Left lung (tissue), 10 donors: ENCODE data around the gene FHIT. TPM values are rescaled to one million over a fixed set of nuclear protein-coding genes. Genes with fewer than 3 reads are reported as not detected.
"Not testable (repeated sequence)": the region's sequence is repeated elsewhere in the genome, so short reads cannot be mapped to it uniquely, and the experiment has no call there.

ENCODE experiments used
- ATAC-seq: fragments of 200-7000 bp; cut with Tn5 transposase; one replicate; pipeline ENCODE4 v1.9.1; 2020; ENCODE audit warnings: moderate library complexity
- DNase-seq, 4 donors: peaks; one replicate each; pipeline ENCODE4 v3.0.0-alpha.2; 2013 to 2020
- H3K27ac ChIP-seq, 2 donors: fragments of 200-600 bp; sonication (generic) in 1 of 2; one replicate each; pipeline versions ENCODE4 v1.5.0 to v1.8.0; 2020 to 2021
- H3K27me3 ChIP-seq, 2 donors: fragments of 200-600 bp; sonication (generic) in 1 of 2; one replicate each; pipeline versions ENCODE4 v1.5.0 to v1.8.0; 2020 to 2021
- H3K36me3 ChIP-seq, 2 donors: fragments of 200-600 bp; sonication (generic) in 1 of 2; one replicate each; pipeline versions ENCODE4 v1.5.0 to v1.8.0; 2020 to 2021
- H3K4me1 ChIP-seq, 2 donors: fragments of 200-600 bp; one replicate each; pipeline ENCODE4 v1.8.0; 2021
- H3K4me3 ChIP-seq, 2 donors: fragments of 200-600 bp; sonication (generic) in 1 of 2; one replicate each; pipeline versions ENCODE4 v1.5.0 to v1.8.0; 2020 to 2021; ENCODE audit warnings: mild to moderate bottlenecking in 1 of 2
- H3K9me3 ChIP-seq, 2 donors: fragments of 200-600 bp; sonication (generic) in 1 of 2; one replicate each; pipeline versions ENCODE4 v1.5.0 to v1.8.0; 2020 to 2021
- CTCF ChIP-seq, 2 donors: fragments of 200-600 bp; sonication (generic) in 1 of 2; IDR thresholded peaks; one replicate each; pipeline versions ENCODE4 v1.5.0 to v1.8.0; 2021; ENCODE audit warnings: antibody characterized with exemption in 2 of 2
- intact Hi-C, 2 donors: fragments of 100-400 bp; cut with DNase I; formaldehyde crosslinking; loops; one replicate each; pipeline versions ENCODE4 v1.11.2 to v1.14.2; 2022
- polyA plus RNA-seq, 6 donors: library from polyadenylated mRNA; unstranded; fragments of 120-200 nt; gene quantifications; one replicate each; pipeline ENCODE4 v1.2.1, GENCODE V29; 2013; ENCODE audit not compliant: insufficient read length in 6 of 6
- total RNA-seq, 2 donors: library from RNA; stranded (reverse); fragmentation: NEBNext Ultra II Directional; extraction: Animal tissue kit (Norgen Biotek cat#: 25700); gene quantifications; one replicate each; pipeline ENCODE4 v1.2.1, GENCODE V29; 2021
- donor health status: DM: no; HTN: yes; CAD: no.
- donor health status: DM: no; HTN: no; CAD: no.

Gene FHIT
- total and polyA plus RNA-seq, 8 donors: 8.5 to 16.3 (median 9.7) TPM

- DNase-seq: no peak
- intact Hi-C loops: no loop called here
- Histone ChIP-seq H3K4me3 (no peak overlapping the region), H3K27me3 (no peaks in the 10 kb centered on the region), H3K4me1 (no peaks in the 10 kb centered on the region), H3K36me3 (no peaks in the 10 kb centered on the region), H3K27ac (no peak overlapping the region), H3K9me3 (no peaks in the 10 kb centered on the region)
- no peak for ATAC-seq
- no peak for TF ChIP-seq CTCF (IDR thresholded peaks at IDR 0.05)
Observed at GRCh38 chr3:61192222-61192621, 59.0 kb downstream of the FHIT start.

GRCh38 chr3:61190205-61190604 lies 61.0 kb downstream of the FHIT start:
- H3K9me3 ChIP-seq, intact Hi-C loops, H3K36me3 ChIP-seq, DNase-seq, H3K4me3 ChIP-seq, H3K27me3 ChIP-seq, H3K4me1 ChIP-seq, ATAC-seq, H3K27ac ChIP-seq: not testable (repeated sequence)

DNA sequence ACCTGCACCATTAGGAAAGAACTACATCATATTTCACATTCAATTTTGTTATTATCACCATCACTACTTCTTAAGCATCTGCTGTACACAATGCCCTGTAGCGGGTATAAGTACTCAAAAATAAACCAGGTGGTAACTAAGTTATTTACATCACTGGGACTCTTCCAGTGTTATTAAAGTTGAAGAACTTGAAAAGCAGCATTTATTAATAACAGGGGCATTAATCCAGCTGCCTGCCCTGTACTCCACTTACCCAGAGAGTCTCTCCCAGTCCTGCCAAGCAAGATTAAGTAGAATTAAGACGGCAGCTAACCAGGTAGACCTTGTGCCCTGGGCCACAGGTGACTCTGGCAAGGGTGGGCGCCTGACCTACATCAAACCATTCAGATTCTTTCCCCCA lies 65.2 kb downstream of the FHIT start:
- no peaks in the 10 kb centered on the region for H3K36me3 ChIP-seq
- H3K9me3 ChIP-seq: no peaks in the 10 kb centered on the region
- intact Hi-C loops: no loop called here
- DNase-seq (no peak), ATAC-seq (peak; percentile 44)
- H3K4me1 ChIP-seq: no peaks in the 10 kb centered on the region
- no peak overlapping the region for H3K4me3 ChIP-seq
- no peak for TF ChIP-seq CTCF (IDR thresholded peaks at IDR 0.05)
- H3K27me3 ChIP-seq: no peaks in the 10 kb centered on the region
- no peak overlapping the region for H3K27ac ChIP-seq

- Histone ChIP-seq H3K9me3 (no peaks in the 10 kb centered on the region), H3K27ac (no peak overlapping the region), H3K36me3 (no peaks in the 10 kb centered on the region), H3K27me3 (no peaks in the 10 kb centered on the region), H3K4me1 (no peaks in the 10 kb centered on the region), H3K4me3 (no peak overlapping the region)
- peak in 1 of 4 donors; percentile 3 for DNase-seq
- intact Hi-C loops: no loop called here
- TF ChIP-seq CTCF (IDR thresholded peaks at IDR 0.05): no peak
- no peak for ATAC-seq
Observed at GRCh38 chr3:61184956-61185355, 66.3 kb downstream of the FHIT start.

- no peaks in the 10 kb centered on the region for H3K27me3 ChIP-seq
- no peaks in the 10 kb centered on the region for H3K4me1 ChIP-seq
- no peak for DNase-seq
- no peak for ATAC-seq
- no peaks in the 10 kb centered on the region for H3K9me3 ChIP-seq
- no peak overlapping the region for H3K27ac ChIP-seq
- H3K4me3 ChIP-seq: no peak overlapping the region
- intact Hi-C loops: no loop called here
- TF ChIP-seq CTCF (IDR thresholded peaks at IDR 0.05): no peak
- no peaks in the 10 kb centered on the region for H3K36me3 ChIP-seq
Observed at GRCh38 chr3:61182662-61183061, 68.6 kb downstream of the FHIT start.

- Histone ChIP-seq H3K4me3 (no peak overlapping the region), H3K4me1 (no peaks in the 10 kb centered on the region), H3K36me3 (no peaks in the 10 kb centered on the region), H3K9me3 (no peaks in the 10 kb centered on the region), H3K27me3 (no peaks in the 10 kb centered on the region), H3K27ac (no peak overlapping the region)
- intact Hi-C loops: no loop called here
- DNase-seq (no peak), ATAC-seq (peak; percentile 73)
- no peak for TF ChIP-seq CTCF (IDR thresholded peaks at IDR 0.05)
Observed at GRCh38 chr3:61181874-61182273, 69.4 kb downstream of the FHIT start.
